AG09309 (cell line): Measurements from ENCODE around the gene XBP1.
"Not testable (repeated sequence)": the region's sequence is repeated elsewhere in the genome, so short reads cannot be mapped to it uniquely, and the experiment has no call there.

Experiments
- DNase-seq: peaks from one replicate; pipeline ENCODE4 v3.0.0-alpha.2; 2010; ENCODE audit warnings: low read depth
- H3K4me3 ChIP-seq: 2 replicates; pipeline ENCODE4 v1.5.1; 2011; ENCODE audit warnings: mild to moderate bottlenecking, low read depth, low read length, moderate library complexity; ENCODE audit not compliant: control insufficient read depth
- CTCF ChIP-seq: IDR thresholded peaks from 2 replicates; pipeline ENCODE4 v1.5.1; 2011; ENCODE audit warnings: mild to moderate bottlenecking, low read depth, low read length, inconsistent platforms; ENCODE audit not compliant: insufficient read depth, control insufficient read depth; ENCODE audit errors: missing control alignments

The XBP1 gene

GRCh38 chr22:28773461-28773867 is 26.9 kb downstream of the XBP1 start:
- no peak for TF ChIP-seq CTCF
- peak overlapping the region; percentile 61 for H3K4me3 ChIP-seq
- no peak for DNase-seq

GRCh38 chr22:28772633-28773460 is 27.5 kb downstream of the XBP1 start, which contains the start of gene CCDC117:
CCDC117 (plus strand) TSS chr22:28772695; CDS start chr22:28772850, 155 bp downstream.
- peak within 1 kb of the TSS; percentile 61 for H3K4me3 ChIP-seq
- no peak for TF ChIP-seq CTCF
- DNase-seq, result peak; percentile 74

- H3K4me3 ChIP-seq, result no peak overlapping the region
- no peak for DNase-seq
- no peak for TF ChIP-seq CTCF
These were observed 29.1 kb downstream of the XBP1 start for GRCh38 chr22:28771195-28771791.

- no peak overlapping the region for H3K4me3 ChIP-seq
- no peak for TF ChIP-seq CTCF
- no peak for DNase-seq
These were observed 30.8 kb downstream of the XBP1 start for GRCh38 chr22:28769394-28770085.

GRCh38 chr22:28768701-28769393 is 31.5 kb downstream of the XBP1 start:
- H3K4me3 ChIP-seq, result no peak overlapping the region
- no peak for DNase-seq
- TF ChIP-seq CTCF, result no peak

GRCh38 chr22:28766628-28767027 is 33.7 kb downstream of the XBP1 start:
- no peak for DNase-seq
- TF ChIP-seq CTCF, result no peak
- no peak overlapping the region for H3K4me3 ChIP-seq

GRCh38 chr22:28762000-28762399 is 38.4 kb downstream of the XBP1 start:
- H3K4me3 ChIP-seq, DNase-seq: not testable (repeated sequence)
